HG02571 (cell line): ENCODE results near the gene CDK14.

Source experiments
- ATAC-seq: cut with Tn5 transposase; IDR thresholded peaks from one replicate; pipeline ENCODE4 v1.9.1; 2021; ENCODE audit warnings: mild to moderate bottlenecking, moderate library complexity; ENCODE audit not compliant: unreplicated experiment

CDK14 gene

GRCh38 chr7:91080351-91080750, 484.2 kb downstream of the CDK14 start:
- ATAC-seq, result no peak

GRCh38 chr7:91082038-91082437, 485.9 kb downstream of the CDK14 start:
- ATAC-seq, result no peak

GRCh38 chr7:91082852-91083495, 486.9 kb downstream of the CDK14 start:
- no peak for ATAC-seq

- ATAC-seq, result no peak
These were observed 487.9 kb downstream of the CDK14 start for GRCh38 chr7:91083855-91084644.

GRCh38 chr7:91085175-91085574, 489.1 kb downstream of the CDK14 start:
- ATAC-seq, result no peak

- ATAC-seq, result no peak
These were observed 490.1 kb downstream of the CDK14 start for GRCh38 chr7:91086200-91086599.

GRCh38 chr7:91088156-91088555, 492.0 kb downstream of the CDK14 start:
- no peak for ATAC-seq

GRCh38 chr7:91088691-91089090, 492.6 kb downstream of the CDK14 start:
- ATAC-seq, result no peak

GRCh38 chr7:91089382-91089963, 493.4 kb downstream of the CDK14 start:
- peak; percentile 78 for ATAC-seq

GRCh38 chr7:91090684-91091083, 494.6 kb downstream of the CDK14 start:
- ATAC-seq, result no peak

- ATAC-seq, result no peak
These were observed 495.5 kb downstream of the CDK14 start for GRCh38 chr7:91091631-91092030.

- ATAC-seq, result no peak
These were observed 497.1 kb downstream of the CDK14 start for GRCh38 chr7:91093181-91093580.

GRCh38 chr7:91098566-91098965, 502.4 kb downstream of the CDK14 start:
- no peak for ATAC-seq

GRCh38 chr7:91103363-91103762, 507.2 kb downstream of the CDK14 start:
- ATAC-seq, result no peak

GRCh38 chr7:91107460-91107859, 511.3 kb downstream of the CDK14 start:
- no peak for ATAC-seq

- ATAC-seq, result no peak
These were observed 513.1 kb downstream of the CDK14 start for GRCh38 chr7:91109200-91109599.

- ATAC-seq, result no peak
These were observed 516.8 kb downstream of the CDK14 start for GRCh38 chr7:91112902-91113341.

GRCh38 chr7:91114232-91114631, 518.1 kb downstream of the CDK14 start:
- ATAC-seq, result no peak

- ATAC-seq, result no peak
These were observed 530.6 kb downstream of the CDK14 start for GRCh38 chr7:91126762-91127161.

- no peak for ATAC-seq
These were observed 531.2 kb downstream of the CDK14 start for GRCh38 chr7:91127325-91127724.

GRCh38 chr7:91127959-91128358, 531.8 kb downstream of the CDK14 start:
- no peak for ATAC-seq
